ENCODE data around the gene EBLN1. TPM values are rescaled to one million over a fixed set of nuclear protein-coding genes. Genes with fewer than 3 reads are reported as not detected.
"Not testable (repeated sequence)": the region's sequence is repeated elsewhere in the genome, so short reads cannot be mapped to it uniquely, and the experiment has no call there.

Gene EBLN1
- total RNA-seq, 1 donor from 2014 or later = not detected

DNA sequence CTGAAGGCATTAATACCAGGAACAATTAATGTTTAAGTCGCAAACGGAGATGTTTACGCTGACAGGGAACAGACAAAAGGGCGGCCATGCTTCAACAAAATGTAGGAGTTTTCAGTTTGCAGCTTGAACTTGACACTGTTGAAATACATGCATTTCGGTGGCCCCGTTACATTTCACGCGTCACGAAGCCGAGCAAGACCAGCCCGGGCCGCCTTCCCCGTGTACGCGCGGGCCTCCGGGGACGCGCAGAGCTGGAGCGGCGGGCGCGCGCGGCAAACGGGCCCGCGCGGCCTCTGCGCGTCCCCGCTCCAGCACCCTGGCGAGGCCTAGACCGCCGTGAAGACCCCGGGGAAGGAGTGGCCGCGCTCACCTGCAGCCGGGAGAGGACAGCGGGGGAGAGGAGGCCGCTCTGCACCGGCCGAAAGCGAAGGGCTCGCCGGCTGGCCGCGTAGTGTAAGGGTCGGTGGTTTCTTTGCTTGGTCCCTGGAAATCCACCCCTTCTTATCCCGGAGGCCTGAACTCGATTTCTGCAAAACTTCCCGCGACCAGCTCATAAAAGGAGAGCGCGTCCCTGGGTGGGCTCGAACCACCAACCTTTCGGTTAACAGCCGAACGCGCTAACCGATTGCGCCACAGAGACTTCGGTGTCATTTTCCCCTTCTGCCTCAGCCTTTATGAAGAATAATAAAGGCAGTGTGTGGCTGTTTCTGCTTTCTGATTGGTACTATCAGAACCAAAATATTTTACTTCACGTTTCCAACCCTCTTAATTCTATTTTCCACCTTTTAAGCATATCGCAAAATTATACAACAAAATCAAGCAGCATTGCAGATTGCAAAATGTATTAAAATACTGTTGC is 11.4 kb upstream of the EBLN1 start:
- peak; percentile 92 for DNase-seq (ENCODE audit: low read depth)

DNA sequence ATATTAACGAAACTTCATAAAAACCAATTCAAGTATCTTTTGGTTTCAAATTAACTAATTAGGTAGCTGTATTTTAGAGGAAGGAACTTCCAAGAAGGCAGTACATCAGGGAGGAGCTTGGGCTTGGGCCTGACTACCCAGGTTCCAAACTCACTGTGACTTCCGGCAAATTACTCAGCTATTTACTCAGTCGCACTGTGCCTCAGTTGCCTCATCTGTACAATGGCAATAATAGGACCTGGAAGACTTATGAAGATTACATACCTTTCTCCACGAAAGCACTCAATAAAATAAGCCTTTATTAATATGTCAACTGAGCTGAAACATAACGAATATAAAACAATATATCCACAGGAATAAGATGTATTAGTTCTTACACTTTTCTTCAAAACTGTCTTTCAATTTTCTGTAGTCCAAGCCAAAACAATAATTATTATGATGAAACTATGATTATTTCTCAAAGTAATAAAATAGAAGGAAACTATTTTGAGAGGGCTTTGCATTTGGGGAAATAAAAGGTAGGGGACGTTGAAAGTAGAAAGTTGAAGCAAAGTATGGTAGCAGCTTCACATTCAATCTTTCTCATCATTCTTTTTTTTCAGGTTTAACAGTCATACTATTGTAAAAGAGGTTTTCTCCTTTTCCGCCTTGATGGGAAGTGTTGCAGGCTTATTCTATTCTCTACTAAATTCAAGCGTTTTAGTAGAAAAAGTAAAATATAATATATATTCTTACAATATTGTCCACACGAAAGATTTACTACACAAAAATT is 10.5 kb upstream of the EBLN1 start:
- DNase-seq (ENCODE audit: low read depth) = no peak

DNA sequence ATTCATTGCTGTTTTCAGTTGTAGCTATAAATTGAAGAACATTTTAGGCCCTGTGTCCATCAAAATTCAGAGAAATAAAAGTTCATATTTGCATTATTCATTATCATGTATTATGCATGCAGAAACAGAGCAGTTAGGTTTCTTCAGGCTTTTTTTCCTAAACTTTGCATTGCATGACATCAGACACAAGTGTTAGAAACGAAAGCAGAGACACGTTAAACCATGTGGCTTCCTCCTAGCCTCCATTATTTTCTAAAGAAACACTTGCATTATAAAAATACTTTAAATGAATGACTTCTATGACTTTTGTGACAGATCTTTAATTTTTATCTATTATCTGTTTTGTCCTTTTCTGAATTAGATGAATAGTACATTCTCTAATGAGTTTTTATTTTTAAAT is 8.8 kb upstream of the EBLN1 start:
- DNase-seq (ENCODE audit: low read depth) = no peak

DNA sequence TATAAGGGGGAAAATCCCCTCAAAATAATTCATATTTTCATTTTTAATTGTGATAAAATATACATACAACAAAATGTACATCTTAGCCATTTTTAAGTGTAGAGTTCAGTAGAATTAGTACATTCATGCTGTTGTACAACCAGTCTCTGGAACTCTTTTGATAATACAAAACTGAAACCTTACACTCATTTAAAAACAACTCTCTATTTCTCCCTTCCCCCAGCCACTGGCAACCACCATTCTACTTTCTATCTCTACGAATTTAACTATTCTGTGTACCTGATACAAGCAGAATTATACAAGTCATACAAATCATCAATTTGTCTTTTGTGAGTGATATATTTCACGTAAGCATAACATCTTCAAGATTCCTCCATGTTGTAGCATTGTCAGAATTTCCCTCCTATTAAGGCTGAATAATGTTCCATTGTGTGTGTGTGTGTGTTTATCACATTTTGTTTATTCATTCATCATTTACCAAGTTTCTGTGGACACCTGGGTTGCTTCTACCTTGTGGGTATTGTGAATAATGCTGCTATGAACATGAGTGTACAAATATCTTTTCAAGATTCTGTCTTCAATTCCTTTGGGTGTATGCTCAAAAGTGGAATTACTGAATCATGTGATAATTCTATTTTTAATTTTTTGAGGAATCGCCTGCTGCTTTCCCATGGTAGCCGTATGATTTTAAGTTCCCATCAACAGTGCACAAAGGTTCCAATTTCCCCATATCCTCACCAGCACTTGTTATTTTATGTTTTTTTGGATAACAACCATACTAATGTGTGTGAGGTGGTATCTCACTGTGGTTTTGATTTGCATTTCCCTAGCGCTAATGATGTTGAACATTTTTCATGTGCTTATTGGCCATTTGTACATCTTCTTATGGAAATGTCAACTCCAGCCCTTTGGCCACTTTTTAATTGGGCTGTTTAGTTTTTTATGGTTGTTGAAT is 4.7 kb upstream of the EBLN1 start:
- no peak for DNase-seq (ENCODE audit: low read depth)

DNA sequence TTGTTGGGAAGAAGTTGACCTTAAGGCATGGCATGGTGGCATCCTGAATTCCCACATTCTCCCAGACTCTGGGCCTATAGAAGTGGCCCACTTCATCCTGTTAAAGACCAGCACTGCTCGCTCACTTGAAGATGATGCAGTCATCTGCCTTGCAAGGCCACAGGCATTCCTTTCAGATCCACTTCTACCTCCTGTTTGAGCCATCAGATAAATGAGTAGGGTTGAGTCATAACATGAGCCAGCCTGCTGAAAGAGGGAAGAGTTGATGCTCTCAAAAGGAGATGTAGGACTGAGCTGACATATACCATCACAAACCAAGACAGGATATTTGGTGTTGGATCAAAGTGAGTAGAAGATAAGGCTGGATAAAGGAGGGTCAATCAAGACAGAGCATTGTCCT is 1.5 kb upstream of the EBLN1 start:
- no peak for DNase-seq (ENCODE audit: low read depth)

DNA sequence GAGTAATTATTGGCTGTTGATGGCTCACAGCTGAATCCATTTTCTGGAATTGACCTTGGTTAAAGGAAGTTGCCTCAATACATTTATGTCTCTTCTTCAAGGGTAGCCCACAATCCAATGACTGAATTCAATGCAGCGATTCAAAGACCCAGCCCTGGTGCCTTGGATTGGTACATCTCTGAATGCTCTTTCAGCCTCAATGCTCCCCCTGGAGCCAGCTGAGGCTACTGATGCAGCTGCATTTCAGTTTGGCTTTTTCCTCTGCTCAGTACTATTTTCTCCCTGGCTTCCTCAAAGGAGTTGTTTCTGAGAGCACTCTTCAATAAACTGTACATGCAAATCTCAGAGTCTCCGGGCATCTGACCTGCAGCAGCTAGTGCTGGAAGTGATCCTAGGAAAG is 633 bp upstream of the EBLN1 start:
- DNase-seq (ENCODE audit: low read depth) = no peak

DNA sequence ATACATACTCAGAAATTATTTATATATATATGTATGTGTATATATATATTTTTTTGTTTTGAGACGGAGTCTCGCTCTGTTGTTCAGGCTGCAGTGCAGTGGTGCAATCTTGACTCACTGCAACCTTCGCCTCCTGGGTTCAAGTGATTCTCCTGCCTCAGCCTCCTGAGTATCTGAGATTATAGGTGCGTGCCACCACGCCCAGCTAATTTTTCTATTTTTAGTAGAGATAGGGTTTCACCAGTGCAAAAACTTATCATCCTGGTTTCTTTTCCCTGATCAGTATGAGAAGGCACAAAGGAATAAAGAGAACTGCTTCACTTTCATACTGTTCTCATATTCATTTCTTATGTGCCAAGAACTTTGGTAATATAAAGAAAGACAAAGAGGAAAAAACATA is 731 bp downstream of the EBLN1 start:
- DNase-seq (ENCODE audit: low read depth) = not testable (repeated sequence)

DNA sequence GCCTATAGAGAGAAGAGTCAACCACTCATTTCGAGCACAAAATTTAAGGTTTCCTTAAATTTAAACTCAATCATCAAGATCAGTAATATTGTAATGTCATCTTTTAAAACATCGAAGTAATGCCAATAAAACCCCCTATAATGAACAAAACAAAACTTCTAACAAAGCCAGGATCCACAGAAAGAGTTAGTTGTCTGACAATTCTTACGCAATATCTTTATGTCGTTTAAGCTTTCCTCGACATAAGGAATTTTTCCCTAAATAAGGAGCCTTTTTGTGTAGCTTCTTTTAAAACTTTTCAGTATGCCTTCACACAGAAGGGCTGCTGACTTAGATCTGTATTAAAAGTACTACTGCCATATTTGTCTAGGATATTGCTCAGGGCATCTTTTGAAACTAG is 7.5 kb downstream of the EBLN1 start:
- DNase-seq (ENCODE audit: low read depth) = no peak

DNA sequence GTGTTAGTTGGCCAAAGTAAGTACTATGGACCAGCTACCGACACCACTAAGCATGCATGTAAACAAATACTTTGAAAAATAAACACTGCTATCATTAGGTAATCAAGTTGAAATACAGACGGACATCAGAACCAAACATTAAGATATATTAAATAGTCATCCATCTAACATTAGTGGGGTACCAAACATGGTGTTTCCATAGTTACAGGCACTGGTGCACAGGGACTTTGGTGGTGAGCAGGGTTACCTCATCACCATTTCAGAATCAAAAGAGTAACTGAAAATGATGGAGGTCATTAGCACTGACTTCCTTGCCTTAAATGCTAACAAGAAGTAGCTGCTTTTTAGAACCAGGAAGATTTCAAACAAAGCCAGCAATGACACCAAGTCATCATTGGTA is 23.9 kb downstream of the EBLN1 start:
- no peak for DNase-seq (ENCODE audit: low read depth)

DNA sequence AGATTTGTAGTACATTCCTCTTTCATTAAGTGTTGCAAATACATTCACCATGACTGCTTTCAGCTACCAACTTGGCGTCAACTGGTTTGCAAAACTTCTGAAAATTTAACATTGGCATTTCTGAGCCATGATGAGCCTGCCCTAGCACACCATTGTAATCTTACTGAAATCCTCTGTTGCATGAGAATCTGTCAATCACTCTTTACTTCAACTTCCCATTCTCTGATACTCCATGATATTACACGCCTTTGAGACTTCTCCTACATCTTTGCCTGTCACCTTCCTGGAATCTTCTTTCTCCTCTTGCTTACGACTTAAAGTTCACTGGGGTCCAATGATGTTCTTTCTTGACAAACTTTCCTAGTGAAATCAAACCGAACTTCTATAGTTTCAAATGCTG is 32.2 kb downstream of the EBLN1 start:
- no peak for DNase-seq (ENCODE audit: low read depth)

DNA sequence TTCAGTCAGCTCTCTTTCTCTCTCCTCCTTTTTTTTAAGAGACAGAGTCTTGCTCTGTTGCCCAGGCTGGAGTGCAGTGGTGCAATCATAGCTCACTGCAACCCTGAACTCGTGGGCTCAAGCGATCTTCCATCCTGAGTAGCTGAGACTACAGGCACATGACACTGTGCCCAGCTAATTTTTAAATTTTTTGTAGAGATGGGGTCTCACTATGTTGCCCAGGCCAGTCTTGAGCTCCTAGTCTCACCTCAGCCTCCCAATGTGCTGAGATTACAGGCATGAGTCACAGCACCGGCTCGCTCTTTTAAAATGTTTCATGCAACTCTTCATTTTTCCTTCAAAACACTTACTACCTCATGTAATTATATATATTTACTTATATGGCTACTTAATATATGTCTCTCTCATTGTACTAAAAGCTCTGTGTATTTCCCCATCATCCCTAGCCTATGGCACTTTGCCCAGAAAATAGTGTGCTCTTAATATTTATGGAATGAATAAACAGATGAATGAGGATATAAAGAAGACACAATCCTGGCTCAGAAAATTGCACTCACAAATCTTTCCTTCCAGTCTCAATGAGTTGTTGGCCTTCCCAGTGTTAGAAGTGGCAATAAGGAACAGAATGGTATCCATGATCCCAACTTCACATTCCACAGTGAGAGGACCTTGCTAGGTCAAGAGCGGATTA is 33.9 kb downstream of the EBLN1 start:
- DNase-seq (ENCODE audit: low read depth) = no peak

DNA sequence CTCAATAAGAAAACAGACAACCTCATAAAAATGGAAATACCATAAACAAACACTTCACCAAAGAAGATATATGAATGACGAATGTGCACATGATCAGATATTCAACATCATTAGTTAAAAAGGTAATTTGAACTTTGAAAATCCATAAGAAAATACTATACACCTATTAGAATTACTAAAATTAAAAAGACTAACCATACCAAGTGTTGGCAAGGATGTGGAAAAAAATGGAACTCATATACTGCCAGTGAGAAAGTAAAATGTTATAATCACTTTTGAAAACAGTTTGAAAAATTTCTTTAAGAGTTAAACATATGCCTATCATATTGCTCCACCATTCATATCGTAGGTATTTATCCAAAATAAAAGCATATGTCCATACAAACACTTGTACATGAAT is 37.1 kb downstream of the EBLN1 start:
- DNase-seq (ENCODE audit: low read depth) = no peak

DNA sequence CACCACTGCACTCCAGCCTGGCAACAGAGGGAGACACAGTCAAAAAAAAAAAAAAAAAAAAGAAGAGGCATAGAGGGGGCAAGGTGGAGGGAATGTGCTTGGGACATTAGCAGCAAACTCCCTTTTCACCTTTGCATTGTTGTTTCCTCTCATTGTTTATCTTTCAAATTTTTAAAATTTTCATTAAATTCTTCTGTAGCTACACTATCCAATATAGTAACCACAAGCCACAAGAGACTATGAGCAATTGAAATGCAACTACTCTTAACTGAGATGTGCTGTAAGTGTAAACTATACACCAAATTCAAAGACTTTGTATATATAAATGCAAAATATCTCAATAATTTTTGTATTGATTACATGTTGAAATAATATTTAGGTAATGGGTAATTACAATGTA is 43.4 kb downstream of the EBLN1 start:
- no peak for DNase-seq (ENCODE audit: low read depth)

DNA sequence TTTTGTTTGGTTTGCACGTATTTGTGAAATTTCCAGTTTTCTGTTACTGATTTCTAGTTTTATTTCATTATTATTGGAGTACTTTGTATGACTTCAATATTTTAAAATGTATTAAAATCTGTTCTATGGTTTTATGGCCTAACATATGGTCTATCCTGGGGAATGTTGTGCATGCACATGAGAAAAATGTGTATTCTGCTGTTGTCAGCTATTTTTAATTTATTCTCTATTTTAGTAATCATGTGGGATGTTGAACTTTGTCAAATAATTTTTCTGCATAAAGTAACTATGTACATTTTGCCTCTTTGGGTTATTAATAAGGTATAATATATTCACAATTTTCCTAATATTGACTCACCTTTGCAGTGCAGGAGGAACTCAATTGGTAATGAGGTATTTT is 46.7 kb downstream of the EBLN1 start:
- no peak for DNase-seq (ENCODE audit: low read depth)

DNA sequence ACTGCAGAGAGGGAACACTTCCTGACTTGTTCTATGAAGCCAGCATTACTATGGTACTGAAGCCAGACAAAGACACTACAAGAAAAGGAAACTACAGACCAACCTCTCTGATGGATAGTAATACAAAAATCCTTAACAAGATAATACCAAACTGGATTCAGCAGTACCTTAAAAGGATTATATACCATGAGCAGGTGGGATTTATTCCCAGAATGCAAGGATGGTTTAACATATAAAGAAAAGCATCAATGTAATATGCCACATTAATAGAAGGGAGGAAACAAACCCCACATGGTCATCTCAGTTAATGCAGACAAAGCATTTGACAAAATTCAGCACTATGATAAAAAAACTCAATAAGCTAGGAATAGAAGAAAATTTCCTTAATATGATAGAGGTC is 47.2 kb downstream of the EBLN1 start:
- DNase-seq (ENCODE audit: low read depth) = no peak

DNA sequence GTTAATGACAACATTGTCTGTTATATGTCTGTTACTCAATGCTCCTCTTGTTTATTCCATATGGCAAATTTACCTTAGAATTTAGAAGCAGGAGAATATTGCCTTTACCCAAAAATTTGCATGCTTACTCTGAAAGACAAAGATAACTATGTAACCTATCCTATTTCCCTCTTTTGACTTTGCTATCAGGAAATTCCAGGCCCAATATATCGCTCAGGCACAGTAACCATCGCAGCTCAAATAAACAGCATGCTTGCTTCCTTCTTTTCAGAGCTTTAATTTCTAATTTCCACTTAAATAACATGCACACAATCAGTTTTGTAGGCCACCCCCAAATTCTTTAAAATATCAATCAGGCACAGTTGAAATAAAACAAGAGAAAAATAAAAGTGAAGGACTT is 57.8 kb downstream of the EBLN1 start:
- no peak for DNase-seq (ENCODE audit: low read depth)

DNA sequence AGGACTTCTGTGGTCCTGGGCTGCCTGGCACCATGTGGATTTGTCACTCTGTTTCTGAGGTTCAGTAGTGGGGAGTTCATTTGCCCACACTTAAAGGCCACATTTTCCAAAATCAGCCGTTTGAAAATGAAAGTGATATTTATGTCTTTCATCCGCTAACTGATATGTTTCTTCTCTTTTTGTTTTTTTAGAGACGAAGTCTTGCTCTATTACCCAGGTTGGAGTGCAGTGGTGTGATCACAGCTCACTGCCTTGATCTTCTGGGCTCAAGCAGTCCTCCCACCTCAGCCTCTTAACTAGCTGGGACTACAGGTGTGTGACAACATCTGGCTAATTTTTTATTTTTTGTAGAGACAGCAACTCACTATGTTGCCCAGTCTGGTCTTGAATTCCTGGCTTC is 58.6 kb downstream of the EBLN1 start:
- no peak for DNase-seq (ENCODE audit: low read depth)
